ENCODE measurements around the gene DNAH5.

DNA sequence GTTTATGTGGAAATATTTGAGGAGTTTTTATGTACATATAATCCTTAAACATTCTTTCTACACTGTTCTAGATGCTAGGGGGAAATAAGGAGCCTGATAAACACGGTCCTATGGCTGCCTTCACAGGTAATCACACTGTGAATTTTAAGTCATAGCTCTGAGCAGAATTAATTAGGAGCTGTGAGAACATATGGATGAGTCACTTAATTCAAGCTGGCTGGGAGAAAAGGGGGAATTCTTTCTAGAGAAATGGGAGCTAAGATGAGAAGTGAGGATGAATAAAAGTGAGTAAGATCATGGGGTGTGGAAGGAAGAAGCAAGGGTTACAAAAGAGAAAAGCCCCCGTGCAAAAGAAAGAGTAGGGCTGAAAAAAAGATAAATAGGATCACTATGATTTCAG, 290.8 kb downstream of the DNAH5 start:
- TF ChIP-seq, protein P1, sequence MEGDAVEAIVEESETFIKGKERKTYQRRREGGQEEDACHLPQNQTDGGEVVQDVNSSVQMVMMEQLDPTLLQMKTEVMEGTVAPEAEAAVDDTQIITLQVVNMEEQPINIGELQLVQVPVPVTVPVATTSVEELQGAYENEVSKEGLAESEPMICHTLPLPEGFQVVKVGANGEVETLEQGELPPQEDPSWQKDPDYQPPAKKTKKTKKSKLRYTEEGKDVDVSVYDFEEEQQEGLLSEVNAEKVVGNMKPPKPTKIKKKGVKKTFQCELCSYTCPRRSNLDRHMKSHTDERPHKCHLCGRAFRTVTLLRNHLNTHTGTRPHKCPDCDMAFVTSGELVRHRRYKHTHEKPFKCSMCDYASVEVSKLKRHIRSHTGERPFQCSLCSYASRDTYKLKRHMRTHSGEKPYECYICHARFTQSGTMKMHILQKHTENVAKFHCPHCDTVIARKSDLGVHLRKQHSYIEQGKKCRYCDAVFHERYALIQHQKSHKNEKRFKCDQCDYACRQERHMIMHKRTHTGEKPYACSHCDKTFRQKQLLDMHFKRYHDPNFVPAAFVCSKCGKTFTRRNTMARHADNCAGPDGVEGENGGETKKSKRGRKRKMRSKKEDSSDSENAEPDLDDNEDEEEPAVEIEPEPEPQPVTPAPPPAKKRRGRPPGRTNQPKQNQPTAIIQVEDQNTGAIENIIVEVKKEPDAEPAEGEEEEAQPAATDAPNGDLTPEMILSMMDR (IDR thresholded peaks at IDR 0.05): no peak
- TF ChIP-seq POLR2A (IDR thresholded peaks at IDR 0.05) (no peak), POLR2AphosphoS5 (IDR thresholded peaks at IDR 0.05) (no peak)
